ENCODE results near the gene ACP7. TPM values are rescaled to one million over a fixed set of nuclear protein-coding genes. Genes with fewer than 3 reads are reported as not detected.

Gene ACP7
- total and polyA plus RNA-seq, 10 of the 15 experiments (the other 5 are each of a cell fraction or from before 2014, with no cell fraction given): not detected

- Histone ChIP-seq H2AFZ (ENCODE audit: control insufficient read depth, low read depth, low read length) (no peak overlapping the region), H3K4me2 (ENCODE audit: control insufficient read depth, insufficient read depth) (no peak overlapping the region)
- no peak for TF ChIP-seq YY1 (IDR thresholded peaks at IDR 0.05; ENCODE audit: low read depth, low read length)
- no peak for TF ChIP-seq MEF2B (IDR thresholded peaks at IDR 0.05; ENCODE audit: partially characterized antibody, poor library complexity, severe bottlenecking)
- TF ChIP-seq ZBTB4 (CRISPR knock-in tag; IDR thresholded peaks at IDR 0.05): no peak
- TF ChIP-seq ZNF207 (IDR thresholded peaks at IDR 0.05; ENCODE audit: borderline replicate concordance): no peak
- TF ChIP-seq STAT1 (conservative IDR thresholded peaks at IDR 0.05): no peak
- no peak for TF ChIP-seq GATAD2B (conservative IDR thresholded peaks at IDR 0.05; ENCODE audit: low read depth)
- TF ChIP-seq IRF3 (IDR thresholded peaks at IDR 0.05): no peak
- TF ChIP-seq RB1 (IDR thresholded peaks at IDR 0.05; ENCODE audit: borderline replicate concordance): no peak
- TF ChIP-seq HDGF (IDR thresholded peaks at IDR 0.05): no peak
- TF ChIP-seq NFYB (IDR thresholded peaks at IDR 0.05; ENCODE audit: insufficient read depth, low read depth, low read length): no peak
- no peak for TF ChIP-seq ZNF592 (IDR thresholded peaks at IDR 0.05)
- no peak for TF ChIP-seq HDAC6 (IDR thresholded peaks at IDR 0.05; ENCODE audit: unreplicated experiment)
- no peak for TF ChIP-seq ZZZ3 (IDR thresholded peaks at IDR 0.05; ENCODE audit: control insufficient read depth, insufficient read length, low read depth)
- TF ChIP-seq CHD2 (IDR thresholded peaks at IDR 0.05; ENCODE audit: borderline replicate concordance, low read depth, low read length): no peak
- TF ChIP-seq PBX3 (IDR thresholded peaks at IDR 0.05; ENCODE audit: insufficient replicate concordance, low read depth, low read length): no peak
These were observed 577 bp upstream of the ACP7 start for GRCh38 chr19:39083599-39083982.

More at GRCh38 chr19:39083599-39083982, 577 bp upstream of the ACP7 start:
- no peak for FAIRE-seq
- no peaks in the 10 kb centered on the region for H3K9me3 ChIP-seq (replicated peaks; ENCODE audit: control insufficient read depth, insufficient read depth, low read length)
- no peak overlapping the region for H3K9ac ChIP-seq (ENCODE audit: control insufficient read depth, insufficient read depth, low read length)
- in situ Hi-C loops (cut with MboI): no loop called here
- no peak for DNase-seq (ENCODE audit: low read depth, low spot score)
- no TSS peak for BruUV-seq (replicated peaks)
- H3K36me3 ChIP-seq (ENCODE audit: control insufficient read depth in 2 of 2, insufficient read depth in 2 of 2, low read length in 1 of 2): no peaks in the 10 kb centered on the region
- no peaks in the 10 kb centered on the region for H3K4me1 ChIP-seq (ENCODE audit: control insufficient read depth, insufficient read depth, low read length)
- no peaks in the 10 kb centered on the region for H3K79me2 ChIP-seq (ENCODE audit: control insufficient read depth, insufficient read depth, low read length)
- SMC1A ChIA-PET (ENCODE audit: uncharacterized antibody, unreplicated experiment): no interaction called here
- H3K4me3 ChIP-seq: no peak overlapping the region
- peaks cover 5 to 12% of the 10 kb centered on the region in 2 experiments; a peak in 3 of 4 replicates for H3K27me3 ChIP-seq (replicated peaks in 1 of 2; ENCODE audit: control insufficient read depth in 2 of 2, insufficient read depth in 2 of 2, low read length in 1 of 2)
- 13% methylated on average over 14 of the region's 14 CpGs for WGBS (ENCODE audit: insufficient coverage, insufficient replicate concordance, low lambda C conversion rate, missing lambda C conversion rate)
- no peaks in the 10 kb centered on the region for H4K20me1 ChIP-seq (ENCODE audit: control insufficient read depth, insufficient read depth)
- ATAC-seq: no peak
- CTCF ChIA-PET: no interaction called here
- no peak overlapping the region for H3K27ac ChIP-seq (ENCODE audit: control insufficient read depth, insufficient read depth)
- RAD21 ChIA-PET (ENCODE audit: unreplicated experiment): no interaction called here
- POLR2A ChIA-PET: no interaction called here
- intact Hi-C loops (cut with micrococcal nuclease; ENCODE audit: unreplicated experiment): no loop called here
